Mesodermal cell (in vitro differentiated cells): ENCODE data around the gene CPNE7.
"Not testable (repeated sequence)": the region's sequence is repeated elsewhere in the genome, so short reads cannot be mapped to it uniquely, and the experiment has no call there.

Source experiments
- H3K27ac ChIP-seq: 2 replicates; pipeline ENCODE4 v1.7.0; 2013; ENCODE audit warnings: mild to moderate bottlenecking, low read depth, low read length, moderate library complexity; ENCODE audit not compliant: severe bottlenecking
- H3K36me3 ChIP-seq: 2 replicates; pipeline ENCODE4 v1.7.1; 2013; ENCODE audit warnings: mild to moderate bottlenecking, low read length, moderate library complexity; ENCODE audit not compliant: control insufficient read depth, insufficient read depth
- H3K4me1 ChIP-seq: one replicate; pipeline ENCODE4 v1.7.1; 2013; ENCODE audit warnings: mild to moderate bottlenecking, low read length; ENCODE audit not compliant: insufficient read depth, control insufficient read depth, poor library complexity, severe bottlenecking
- H3K4me3 ChIP-seq: 2 replicates; pipeline ENCODE4 v1.7.0; 2013; ENCODE audit warnings: low read length, control low read depth, mild to moderate bottlenecking; ENCODE audit not compliant: insufficient read depth, poor library complexity, severe bottlenecking; ENCODE audit errors: extremely low read depth
- H3K9me3 ChIP-seq: 2 replicates; pipeline ENCODE4 v1.7.1; 2013; ENCODE audit warnings: mild to moderate bottlenecking, low read length, moderate library complexity; ENCODE audit not compliant: control insufficient read depth
- WGBS, 2 experiments: methylation state at CpG; one replicate each; pipeline ENCODE4 v1.1.5; 2013; ENCODE audit warnings: missing lambda C conversion rate in 2 of 2; ENCODE audit not compliant: insufficient coverage in 2 of 2; 5-methylcytosine and 5-hydroxymethylcytosine counted together

The CPNE7 gene

GRCh38 chr16:89634463-89635385 is 59.2 kb downstream of the CPNE7 start:
- H3K4me3 ChIP-seq, H3K27ac ChIP-seq, H3K4me1 ChIP-seq, H3K9me3 ChIP-seq, H3K36me3 ChIP-seq: not testable (repeated sequence)
- no CpG with 5 or more reads among the region's 2 CpGs for WGBS, 2 experiments

DNA sequence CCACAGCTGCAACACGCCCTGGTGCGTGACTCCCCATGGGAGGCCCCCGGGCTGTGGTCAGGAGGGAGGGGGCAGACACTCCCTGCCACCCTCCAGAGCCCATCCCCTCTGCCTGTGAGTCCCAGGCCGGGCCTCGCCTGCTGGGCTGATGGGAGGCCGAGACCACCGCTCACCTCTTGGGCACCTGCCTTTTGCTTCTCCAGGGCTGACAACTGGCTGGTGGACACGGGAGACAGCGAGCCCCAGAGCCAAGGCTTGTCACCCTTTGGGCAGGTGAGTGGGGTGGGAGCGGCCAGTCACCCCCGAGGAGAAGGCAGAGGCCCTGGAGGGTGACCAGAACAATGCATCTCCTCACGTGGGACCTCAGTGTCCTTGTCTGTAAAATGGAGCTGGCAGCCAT is 61.1 kb downstream of the CPNE7 start:
- WGBS, 2 experiments = 86 to 96% methylated on average over 8 to 10 of the region's 12 CpGs
- no peak overlapping the region for H3K27ac ChIP-seq
- no peak overlapping the region for H3K4me3 ChIP-seq
- H3K4me1 ChIP-seq = peaks cover 5% of the 10 kb centered on the region
- H3K36me3 ChIP-seq = no peaks in the 10 kb centered on the region
- H3K9me3 ChIP-seq = no peaks in the 10 kb centered on the region

DNA sequence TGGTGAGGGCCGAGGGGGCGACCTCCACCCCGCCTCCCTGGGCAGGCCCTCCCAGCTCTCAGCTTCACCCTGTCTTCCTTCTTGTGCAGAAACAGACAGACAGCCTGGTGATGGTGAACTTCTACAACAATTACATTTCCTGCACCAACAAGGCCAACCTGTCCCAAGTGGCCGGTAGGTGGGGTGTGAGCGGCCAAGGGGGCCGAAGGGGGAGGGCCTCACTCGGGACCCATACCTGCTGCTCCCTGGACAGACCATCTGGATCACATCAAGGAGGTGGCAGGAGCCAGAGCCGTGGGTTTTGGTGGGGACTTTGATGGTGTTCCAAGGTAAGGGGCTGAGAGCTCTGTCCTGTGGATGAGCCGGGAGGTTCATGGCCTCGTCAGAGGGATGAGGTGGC is 61.8 kb downstream of the CPNE7 start:
- Histone ChIP-seq H3K4me3 (no peak overlapping the region), H3K9me3 (no peaks in the 10 kb centered on the region), H3K27ac (no peak overlapping the region), H3K4me1 (peaks cover 5% of the 10 kb centered on the region), H3K36me3 (no peaks in the 10 kb centered on the region)
- 80 to 85% methylated on average over 3 to 10 of the region's 10 CpGs for WGBS, 2 experiments

DNA sequence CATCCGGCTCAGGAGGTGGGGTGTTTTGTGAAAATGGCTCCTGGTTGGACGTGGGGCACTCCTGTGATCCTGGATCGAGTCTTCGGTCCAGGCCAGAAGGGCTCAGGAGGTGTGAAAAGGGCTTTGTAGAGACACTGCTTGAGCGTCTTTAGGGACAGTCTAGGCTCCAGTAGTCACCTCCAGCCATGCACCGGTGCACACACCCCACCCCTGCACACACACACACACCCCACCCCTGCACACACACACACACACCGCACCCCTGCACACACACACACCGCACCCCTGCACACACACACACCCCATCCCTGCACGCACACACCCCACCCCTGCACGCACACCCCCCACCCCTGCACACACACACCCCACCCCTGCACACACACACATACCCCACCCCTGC is 62.9 kb downstream of the CPNE7 start:
- Histone ChIP-seq H3K9me3 (no peaks in the 10 kb centered on the region), H3K4me1 (peaks cover 5% of the 10 kb centered on the region), H3K27ac (no peak overlapping the region), H3K4me3 (no peak overlapping the region), H3K36me3 (no peaks in the 10 kb centered on the region)
- 94 to 95% methylated on average over 4 of the region's 10 CpGs for WGBS, 2 experiments

DNA sequence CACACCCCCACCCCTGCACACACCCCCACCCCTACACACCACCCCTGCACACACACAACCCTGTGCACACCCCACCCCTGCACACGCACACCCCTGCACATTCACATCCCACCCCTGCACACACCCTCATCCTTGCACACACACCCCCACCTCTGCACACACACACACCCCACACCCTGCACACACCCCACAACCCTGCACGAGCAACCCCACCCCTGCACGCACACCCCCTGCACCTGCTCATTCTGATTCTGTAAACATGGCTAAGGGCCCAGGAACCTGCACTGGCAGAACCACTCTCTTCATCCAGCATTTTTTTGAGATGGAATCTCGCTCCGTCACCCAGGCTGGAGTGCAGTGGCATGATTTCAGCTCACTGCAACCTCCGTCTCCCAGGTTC is 63.8 kb downstream of the CPNE7 start:
- no peak overlapping the region for H3K27ac ChIP-seq

DNA sequence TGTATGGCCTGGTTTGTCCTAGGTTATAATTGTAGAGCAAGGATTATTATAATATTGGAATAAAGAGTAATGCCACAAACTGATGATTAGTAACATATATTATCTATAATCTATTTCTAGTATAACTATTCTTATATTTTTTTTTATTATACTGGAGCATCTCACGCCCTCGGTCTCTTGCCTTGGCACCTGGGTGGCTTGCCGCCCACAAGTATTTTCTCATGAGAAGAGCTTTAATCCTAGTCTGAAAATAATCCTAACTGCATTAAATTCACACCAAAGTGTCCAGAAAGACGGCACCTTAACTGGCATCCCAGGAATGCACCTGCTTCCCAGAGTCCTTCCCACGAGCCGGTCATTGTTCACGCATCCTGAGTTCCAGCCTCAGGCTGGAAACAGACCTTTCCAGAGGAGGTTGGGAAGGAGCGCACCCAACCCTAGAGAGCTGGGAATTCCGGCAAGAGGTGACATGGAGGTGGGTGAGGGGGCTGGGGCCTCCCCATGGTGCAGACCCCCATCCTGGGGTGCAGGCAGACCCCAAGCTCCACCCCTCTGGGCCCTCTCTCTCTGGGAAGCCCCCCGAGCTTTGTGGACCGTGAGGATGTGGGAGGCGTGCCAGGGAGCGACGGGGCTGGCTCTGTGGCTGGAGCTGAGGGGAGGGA is 66.0 kb downstream of the CPNE7 start:
- Histone ChIP-seq H3K4me1 (peaks cover 5% of the 10 kb centered on the region), H3K9me3 (no peaks in the 10 kb centered on the region), H3K36me3 (peaks cover 25% of the 10 kb centered on the region), H3K27ac (no peak overlapping the region), H3K4me3 (no peak overlapping the region)
- 83 to 85% methylated on average over 8 to 12 of the region's 14 CpGs for WGBS, 2 experiments

More for the DNA sequence above, 63.8 kb downstream of the CPNE7 start:
- Histone ChIP-seq H3K4me1 (peaks cover 5% of the 10 kb centered on the region), H3K36me3 (peaks cover 3% of the 10 kb centered on the region), H3K9me3 (no peaks in the 10 kb centered on the region), H3K4me3 (no peak overlapping the region)
- WGBS, 2 experiments = 86 to 95% methylated on average over 5 of the region's 6 CpGs

DNA sequence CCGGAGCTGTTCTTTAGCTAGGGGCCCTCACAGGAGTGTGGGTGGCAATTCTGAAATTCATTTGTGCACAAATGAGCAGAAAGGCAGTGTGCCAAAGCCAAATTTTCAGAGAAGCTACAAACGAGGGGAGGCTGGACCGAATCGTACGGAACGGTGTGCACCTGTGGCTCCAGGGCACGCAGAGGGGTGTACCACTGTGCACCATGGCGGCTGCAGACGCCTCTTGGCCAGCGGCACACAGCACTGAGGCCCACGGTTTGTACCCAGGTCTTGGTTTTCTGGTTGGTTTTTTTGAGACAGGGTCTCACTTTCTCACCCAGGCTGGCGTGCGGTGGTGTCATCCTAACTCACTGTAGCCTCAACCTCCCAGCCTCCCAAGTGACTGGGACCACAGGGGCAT is 67.0 kb downstream of the CPNE7 start:
- Histone ChIP-seq H3K27ac (no peak overlapping the region), H3K9me3 (no peaks in the 10 kb centered on the region)

GRCh38 chr16:89643769-89644300 is 68.3 kb downstream of the CPNE7 start:
- Histone ChIP-seq H3K36me3 (peaks cover 36% of the 10 kb centered on the region), H3K27ac (no peak overlapping the region), H3K4me3 (no peak overlapping the region), H3K4me1 (peaks cover 5% of the 10 kb centered on the region), H3K9me3 (no peaks in the 10 kb centered on the region)
- 93 to 96% methylated on average over 13 to 14 of the region's 14 CpGs for WGBS, 2 experiments

More for the DNA sequence above, 67.0 kb downstream of the CPNE7 start:
- Histone ChIP-seq H3K36me3 (peaks cover 33% of the 10 kb centered on the region), H3K4me1 (peaks cover 5% of the 10 kb centered on the region), H3K4me3 (no peak overlapping the region)
- 92 to 94% methylated on average over 10 to 11 of the region's 13 CpGs for WGBS, 2 experiments

- Histone ChIP-seq H3K4me3 (no peak overlapping the region), H3K36me3 (peaks cover 45% of the 10 kb centered on the region), H3K9me3 (no peaks in the 10 kb centered on the region), H3K4me1 (peaks cover 5% of the 10 kb centered on the region), H3K27ac (no peak overlapping the region)
- WGBS, 2 experiments = 94 to 95% methylated on average over 7 to 9 of the region's 11 CpGs
These were observed 69.6 kb downstream of the CPNE7 start for GRCh38 chr16:89645122-89645521.

- no peak overlapping the region for H3K27ac ChIP-seq
- no peaks in the 10 kb centered on the region for H3K4me1 ChIP-seq
- no peaks in the 10 kb centered on the region for H3K9me3 ChIP-seq
- 93 to 96% methylated on average over 15 to 17 of the region's 22 CpGs for WGBS, 2 experiments
- peaks cover 56% of the 10 kb centered on the region for H3K36me3 ChIP-seq
- H3K4me3 ChIP-seq = no peak overlapping the region
These were observed 70.7 kb downstream of the CPNE7 start for GRCh38 chr16:89646270-89646669.
